GM21825 (cell line): ENCODE data around the gene MDH1.
A peak's percentile ranks its signal among the peaks of the same experiment; 100 is the strongest.

Source experiments
- ATAC-seq: cut with Tn5 transposase; IDR thresholded peaks from one replicate; pipeline ENCODE4 v1.9.1; 2021; ENCODE audit warnings: mild to moderate bottlenecking, moderate library complexity; ENCODE audit not compliant: unreplicated experiment

Gene MDH1

DNA sequence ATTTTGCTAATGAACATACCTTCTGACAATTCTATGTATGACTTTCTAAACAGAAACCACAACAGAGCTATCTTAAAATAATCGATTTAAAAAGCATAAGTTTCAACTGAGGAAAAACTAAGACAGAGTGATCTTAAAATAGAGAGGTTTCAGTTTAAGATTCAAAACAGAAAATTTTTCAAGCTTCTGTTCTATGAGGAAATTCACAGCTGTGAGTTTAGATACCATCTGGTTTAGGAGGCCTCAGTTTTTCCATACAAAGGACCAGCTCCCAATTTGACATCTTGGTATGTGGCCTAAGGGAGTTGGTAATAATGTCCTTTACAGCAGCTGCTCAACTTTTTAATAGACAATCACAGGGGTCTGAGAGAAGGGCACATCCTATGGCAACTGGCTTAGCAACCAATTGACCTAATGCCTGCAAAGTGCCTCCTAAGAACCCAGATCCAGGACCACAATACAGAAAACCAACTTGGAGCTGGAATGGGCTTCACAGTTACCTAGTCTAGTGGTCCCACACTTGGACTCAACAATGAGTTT, 39.7 kb downstream of the MDH1 start:
- ATAC-seq, result no peak

DNA sequence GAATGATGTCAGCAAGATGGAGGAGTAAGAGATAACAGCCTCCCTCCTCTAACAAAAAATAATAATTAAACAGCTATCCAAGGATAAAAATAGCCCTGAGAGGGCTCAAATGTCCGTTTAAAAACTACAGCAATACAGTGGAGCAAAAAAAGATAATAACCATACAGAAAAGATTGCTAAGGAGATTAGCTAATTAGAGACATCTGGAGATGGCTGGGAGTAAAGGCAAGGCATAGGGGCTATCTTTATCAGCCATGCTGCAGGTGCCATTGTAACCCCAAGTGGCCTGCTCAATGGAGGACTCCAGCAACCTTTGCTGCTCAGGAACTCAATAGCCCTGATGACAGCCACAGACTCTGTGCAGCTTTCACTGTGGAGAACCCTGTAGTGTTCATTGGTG, 42.7 kb downstream of the MDH1 start:
- ATAC-seq, result no peak

DNA sequence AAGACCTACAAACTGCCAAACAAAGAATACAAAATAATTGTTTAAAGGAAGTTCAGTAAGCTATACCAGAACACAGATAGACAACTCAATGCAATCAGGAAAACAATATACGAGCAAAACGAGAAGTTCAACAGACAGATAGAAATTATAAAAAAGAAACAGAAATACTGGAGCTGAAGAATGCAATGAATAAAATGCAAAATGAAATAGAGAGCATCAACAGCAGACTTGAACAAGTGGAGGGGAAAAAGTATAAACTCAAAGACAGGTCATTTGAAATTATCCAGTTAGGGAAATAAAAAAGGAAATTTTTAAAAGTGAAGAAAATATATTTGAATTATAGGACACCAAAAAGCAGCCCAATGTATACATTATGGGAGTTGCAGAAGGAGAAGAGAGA, 43.6 kb downstream of the MDH1 start:
- no peak for ATAC-seq

DNA sequence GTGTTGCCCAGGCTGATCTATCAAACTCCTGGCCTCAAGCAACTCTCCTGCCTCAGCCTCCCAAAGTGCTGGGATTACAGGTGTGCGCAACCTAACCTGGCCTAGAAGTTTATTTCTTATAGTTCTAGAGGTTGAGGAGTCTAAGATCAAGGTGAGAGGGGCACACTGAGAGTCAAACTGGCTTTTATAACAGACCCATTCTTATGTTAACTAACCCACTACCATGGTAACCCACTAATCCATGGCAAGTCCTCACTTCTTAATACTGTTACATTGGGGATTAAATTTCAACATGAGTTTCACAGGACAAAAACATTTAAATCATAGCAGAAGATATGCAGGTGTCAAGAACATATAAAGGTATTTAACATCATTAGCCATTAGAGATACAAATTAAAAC, 50.6 kb downstream of the MDH1 start:
- no peak for ATAC-seq

DNA sequence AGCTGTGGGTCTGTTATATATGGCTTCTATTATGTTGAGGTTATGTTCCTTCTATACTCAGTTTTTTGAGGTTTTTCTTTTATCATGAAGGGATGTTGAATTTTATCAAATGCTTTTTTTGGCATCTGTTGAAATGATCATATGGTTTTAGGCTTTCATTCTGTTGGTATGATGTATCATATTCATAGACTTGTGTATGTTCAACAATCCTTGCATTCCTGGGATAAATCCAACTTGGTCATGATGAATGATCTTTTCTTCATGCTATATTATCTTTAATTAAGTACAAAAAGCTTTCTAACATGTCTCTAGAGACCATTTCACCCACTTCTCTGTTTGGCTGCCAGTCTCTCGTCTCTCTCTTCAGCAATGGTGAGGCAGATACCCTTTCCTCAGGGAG, 54.2 kb downstream of the MDH1 start:
- ATAC-seq, result no peak

DNA sequence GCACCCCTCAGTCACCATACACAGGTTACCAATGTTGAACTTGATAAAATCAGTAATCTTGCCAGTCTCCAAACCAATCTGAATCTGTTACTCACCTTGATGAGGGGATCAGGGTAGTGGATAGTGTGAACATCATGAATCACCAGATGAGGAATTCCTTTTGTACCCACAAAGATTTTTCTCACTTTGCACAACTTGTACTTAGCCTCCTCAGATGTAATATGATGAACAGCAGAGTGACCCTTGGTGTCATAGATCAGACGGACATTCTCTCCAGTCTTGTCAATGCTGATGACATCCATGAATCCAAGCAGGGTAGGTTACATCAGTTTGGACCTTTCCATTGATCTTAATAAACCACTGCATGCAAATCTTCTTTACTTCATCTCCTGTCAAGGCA, 54.7 kb downstream of the MDH1 start:
- ATAC-seq, result no peak

DNA sequence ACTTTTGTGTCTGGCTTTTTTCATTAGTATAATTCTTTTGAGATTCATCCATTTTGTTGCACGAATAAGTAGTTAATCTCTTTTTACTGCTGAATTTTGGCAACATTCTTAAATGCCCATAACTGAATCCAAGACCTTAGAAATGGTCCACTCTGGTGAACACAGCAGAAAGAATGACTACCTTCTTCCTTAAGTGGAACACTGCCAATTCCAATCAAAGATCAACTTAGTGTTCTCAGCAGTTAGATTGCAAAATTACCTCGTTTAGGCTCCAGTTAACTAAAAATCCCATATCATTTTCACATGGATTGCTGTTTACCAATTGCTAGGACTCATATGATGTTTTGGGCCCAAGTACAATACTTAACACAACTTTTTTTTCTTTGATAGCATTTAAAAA, 59.9 kb downstream of the MDH1 start:
- no peak for ATAC-seq

DNA sequence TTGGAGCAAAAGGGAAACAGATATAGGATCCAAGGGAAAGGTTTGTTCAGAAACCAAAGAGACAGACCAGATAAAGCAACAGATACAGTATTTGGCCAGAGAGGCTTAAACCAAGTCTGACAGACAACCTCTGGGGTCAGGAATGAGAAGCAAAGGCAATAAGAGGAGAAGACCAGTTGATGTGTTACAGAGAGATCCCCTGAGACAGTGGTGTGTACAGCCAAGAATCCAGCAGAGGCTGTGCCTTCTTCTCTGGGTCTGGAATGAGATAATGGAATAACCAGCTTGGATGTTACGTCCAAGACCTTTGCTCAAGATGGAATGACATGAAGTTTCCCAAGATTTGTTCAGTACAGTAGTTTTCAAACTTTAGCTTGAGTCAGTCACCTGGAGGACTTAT, 61.1 kb downstream of the MDH1 start:
- ATAC-seq, result no peak

DNA sequence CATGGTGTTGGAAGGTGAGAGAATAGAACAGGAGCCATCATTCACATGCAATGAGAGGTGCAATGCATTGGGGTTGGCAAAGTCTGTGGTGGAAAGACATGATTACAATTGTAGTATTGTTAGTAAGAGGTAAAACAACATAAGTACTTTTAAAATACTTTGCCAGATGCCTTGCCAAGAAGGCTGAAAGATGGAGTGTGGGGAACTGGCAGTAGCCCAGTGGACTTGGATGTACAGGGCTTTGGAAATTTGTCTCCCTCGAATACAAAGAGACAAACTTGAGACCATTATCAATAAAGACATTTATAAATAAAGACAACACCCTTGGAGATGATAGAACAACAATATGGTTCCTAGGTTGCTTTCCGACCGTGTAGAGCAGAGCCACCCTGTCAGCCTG, 62.0 kb downstream of the MDH1 start:
- no peak for ATAC-seq

DNA sequence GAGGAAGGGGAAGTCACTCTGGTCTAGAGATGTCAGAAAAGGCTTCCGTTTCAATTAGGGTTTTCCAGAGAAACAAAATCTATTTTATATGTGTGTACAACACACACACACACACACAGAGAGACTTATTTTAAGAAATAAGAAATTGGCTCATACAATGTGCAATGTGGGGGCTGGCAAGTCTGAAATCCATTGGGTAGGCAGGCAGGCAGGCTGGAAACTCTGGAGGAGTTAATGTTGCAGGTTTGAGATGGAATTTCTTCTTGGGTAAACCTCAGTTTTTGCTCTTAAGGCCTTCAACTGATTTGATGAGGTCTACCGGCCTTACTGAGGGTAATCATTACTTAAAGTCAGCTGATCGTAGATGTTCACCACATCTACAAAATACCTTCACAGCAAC, 62.6 kb downstream of the MDH1 start:
- no peak for ATAC-seq

DNA sequence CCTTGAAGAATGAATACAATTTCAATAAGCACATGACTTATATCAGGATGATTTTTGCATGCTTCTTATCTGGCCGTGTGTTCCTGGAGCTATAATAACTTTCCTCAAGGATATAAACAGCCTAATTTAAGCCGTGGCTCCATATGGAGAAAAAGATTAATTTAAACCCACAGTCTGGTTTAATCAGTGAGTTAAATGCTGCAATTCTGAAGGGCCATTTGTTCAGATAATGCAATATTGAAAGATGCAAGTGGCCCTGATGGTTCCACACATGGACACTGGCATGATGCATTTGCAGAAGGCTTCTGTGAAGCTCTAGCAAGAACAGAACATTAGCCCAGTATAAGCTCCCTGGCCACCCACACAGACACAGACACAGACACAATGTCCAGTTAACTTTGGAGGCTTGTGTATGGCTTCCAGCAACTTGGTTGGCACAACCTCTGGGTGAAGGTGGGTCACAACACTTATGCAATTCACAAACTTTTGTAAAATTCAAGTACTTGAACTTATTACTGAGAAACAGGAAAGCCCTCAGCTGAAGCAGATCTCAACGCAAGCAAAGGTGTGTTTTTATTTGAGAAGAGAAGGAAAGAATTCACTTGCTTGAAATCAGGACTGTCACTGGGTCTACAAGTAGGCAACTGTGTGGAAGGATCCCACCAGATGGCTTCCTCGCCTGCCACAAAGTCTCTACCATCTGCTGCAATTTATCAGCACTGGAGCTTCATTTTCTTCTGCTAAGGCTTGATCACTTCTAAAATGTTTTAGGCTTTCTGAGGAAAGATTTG, 63.3 kb downstream of the MDH1 start:
- ATAC-seq, result no peak

DNA sequence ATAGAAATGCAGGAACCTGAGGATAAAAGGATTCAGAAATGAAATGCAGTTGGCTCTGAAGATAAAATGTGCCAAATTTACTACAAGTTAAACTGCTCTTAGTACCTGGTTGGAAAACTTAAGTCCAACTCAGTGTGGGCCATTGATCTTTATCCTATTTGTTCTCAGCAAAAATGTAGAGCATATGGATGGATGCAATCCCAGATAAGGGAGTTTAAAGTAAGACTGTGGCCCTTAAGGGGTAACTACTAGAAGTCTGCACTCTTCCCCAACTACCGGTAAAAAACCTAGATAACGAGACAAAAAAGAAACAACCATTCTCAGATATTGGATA, 63.9 kb downstream of the MDH1 start:
- ATAC-seq, result no peak

DNA sequence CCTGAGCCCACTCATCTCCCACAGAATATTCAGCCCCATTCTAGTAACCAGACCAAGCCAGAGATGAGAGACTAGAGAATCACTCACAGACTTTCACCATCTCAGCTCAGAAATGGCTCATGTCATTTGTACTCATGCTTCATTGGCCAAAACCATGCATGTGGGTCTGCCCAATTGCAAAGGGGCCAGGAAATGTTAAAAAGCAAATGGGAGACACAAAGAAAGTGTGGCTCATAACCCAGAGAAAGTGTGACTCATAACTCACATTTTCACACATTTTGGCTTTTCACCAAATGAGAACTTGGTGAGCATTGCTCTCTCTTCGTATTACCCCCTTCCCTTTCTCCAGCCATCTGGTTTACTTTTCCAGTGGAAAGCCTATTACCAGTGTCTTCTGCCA, 66.2 kb downstream of the MDH1 start:
- peak; percentile 54 for ATAC-seq
